HG02973 (cell line): Measurements from ENCODE around the gene MAP2K5.
"Not testable (repeated sequence)": the region's sequence is repeated elsewhere in the genome, so short reads cannot be mapped to it uniquely, and the experiment has no call there.

Source experiments
- ATAC-seq: cut with Tn5 transposase; IDR thresholded peaks from one replicate; pipeline ENCODE4 v1.9.1; 2021; ENCODE audit warnings: moderate library complexity; ENCODE audit not compliant: unreplicated experiment

MAP2K5 gene

GRCh38 chr15:67652586-67652985, 110.1 kb downstream of the MAP2K5 start:
- no peak for ATAC-seq

- no peak for ATAC-seq
These were observed 117.9 kb downstream of the MAP2K5 start for GRCh38 chr15:67660446-67660845.

- ATAC-seq: no peak
These were observed 118.5 kb downstream of the MAP2K5 start for GRCh38 chr15:67660874-67661606.

- no peak for ATAC-seq
These were observed 128.3 kb downstream of the MAP2K5 start for GRCh38 chr15:67670647-67671305.

- not testable (repeated sequence) for ATAC-seq
These were observed 130.3 kb downstream of the MAP2K5 start for GRCh38 chr15:67672834-67673233.

GRCh38 chr15:67674983-67675382, 132.5 kb downstream of the MAP2K5 start:
- no peak for ATAC-seq

- no peak for ATAC-seq
These were observed 135.6 kb downstream of the MAP2K5 start for GRCh38 chr15:67678089-67678488.

- ATAC-seq: no peak
These were observed 136.5 kb downstream of the MAP2K5 start for GRCh38 chr15:67678993-67679392.

- no peak for ATAC-seq
These were observed 138.1 kb downstream of the MAP2K5 start for GRCh38 chr15:67680641-67681040.

GRCh38 chr15:67685008-67685599, 142.6 kb downstream of the MAP2K5 start:
- ATAC-seq: no peak

- ATAC-seq: no peak
These were observed 143.2 kb downstream of the MAP2K5 start for GRCh38 chr15:67685716-67686115.

GRCh38 chr15:67690936-67691335, 148.4 kb downstream of the MAP2K5 start:
- no peak for ATAC-seq

- ATAC-seq: no peak
These were observed 148.9 kb downstream of the MAP2K5 start for GRCh38 chr15:67691450-67691849.

GRCh38 chr15:67692573-67692972, 150.1 kb downstream of the MAP2K5 start:
- ATAC-seq: no peak

GRCh38 chr15:67696087-67696486, 153.6 kb downstream of the MAP2K5 start:
- ATAC-seq: no peak

- ATAC-seq: no peak
These were observed 157.5 kb downstream of the MAP2K5 start for GRCh38 chr15:67700023-67700422.

- no peak for ATAC-seq
These were observed 159.2 kb downstream of the MAP2K5 start for GRCh38 chr15:67701669-67702068.

- no peak for ATAC-seq
These were observed 165.2 kb downstream of the MAP2K5 start for GRCh38 chr15:67707520-67708283.

- no peak for ATAC-seq
These were observed 166.0 kb downstream of the MAP2K5 start for GRCh38 chr15:67708500-67708899.

GRCh38 chr15:67715170-67715569, 172.7 kb downstream of the MAP2K5 start:
- no peak for ATAC-seq

GRCh38 chr15:67716171-67716570, 173.7 kb downstream of the MAP2K5 start:
- ATAC-seq: no peak
